DMS79 (cell line): ENCODE measurements around the gene RASSF1.

Source experiments
- DNase-seq: peaks from one replicate; lab custom pipeline; 2025; lab: John Stamatoyannopoulos, UW

The RASSF1 gene

GRCh38 chr3:50365080-50365841 is 24.6 kb upstream of the RASSF1 start:
- no peak for DNase-seq

DNA sequence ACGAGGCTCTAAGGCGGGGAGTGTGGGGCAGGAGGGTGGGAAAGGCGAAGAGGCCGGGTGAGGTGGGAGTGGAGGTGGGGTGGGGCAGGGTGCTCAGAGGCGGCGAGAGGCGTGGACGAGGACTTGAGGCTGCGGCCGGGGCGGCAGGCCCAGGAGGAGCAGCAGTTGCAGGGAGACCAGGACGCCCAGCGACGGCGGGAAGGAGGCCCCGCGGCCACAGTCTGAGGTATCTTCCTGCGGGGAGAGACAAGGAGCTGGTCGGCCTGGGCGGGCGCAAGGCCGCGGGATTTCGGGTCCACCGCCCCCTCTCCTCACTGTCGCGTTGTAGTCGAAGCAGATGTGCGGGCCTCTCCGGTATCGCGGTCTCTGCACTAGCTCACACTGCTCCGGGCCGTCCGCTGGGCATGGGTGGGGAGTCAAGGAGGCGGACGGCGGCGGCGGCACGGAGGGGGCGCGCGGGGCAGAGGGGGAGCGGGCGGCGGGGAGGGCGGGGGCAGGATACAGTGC is 24.0 kb upstream of the RASSF1 start:
- no peak for DNase-seq

DNA sequence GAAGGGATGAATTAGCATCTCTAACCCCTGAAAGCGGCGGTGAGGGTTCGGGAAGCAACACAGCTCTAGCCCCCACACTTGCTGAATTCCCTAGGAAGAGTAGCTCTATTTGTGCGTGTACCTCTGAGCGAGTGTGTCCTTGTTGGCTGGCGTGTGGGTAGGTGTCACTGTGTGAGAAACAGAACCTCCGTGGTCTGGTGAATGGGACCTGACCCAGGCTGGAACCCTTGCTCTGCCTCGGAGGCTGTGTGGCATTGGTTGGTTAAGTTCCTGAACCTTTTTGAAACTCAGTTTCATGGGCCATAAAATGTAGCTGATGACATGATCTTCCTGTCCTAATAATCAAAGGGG is 19.1 kb upstream of the RASSF1 start:
- DNase-seq = no peak

- peak; percentile 90 for DNase-seq
Observed at GRCh38 chr3:50358911-50359759, 18.5 kb upstream of the RASSF1 start, which contains the start of gene TMEM115. TSS of gene TMEM115 (minus strand) at chr3:50359521. CDS start at chr3:50359063, 458 bp downstream.

DNA sequence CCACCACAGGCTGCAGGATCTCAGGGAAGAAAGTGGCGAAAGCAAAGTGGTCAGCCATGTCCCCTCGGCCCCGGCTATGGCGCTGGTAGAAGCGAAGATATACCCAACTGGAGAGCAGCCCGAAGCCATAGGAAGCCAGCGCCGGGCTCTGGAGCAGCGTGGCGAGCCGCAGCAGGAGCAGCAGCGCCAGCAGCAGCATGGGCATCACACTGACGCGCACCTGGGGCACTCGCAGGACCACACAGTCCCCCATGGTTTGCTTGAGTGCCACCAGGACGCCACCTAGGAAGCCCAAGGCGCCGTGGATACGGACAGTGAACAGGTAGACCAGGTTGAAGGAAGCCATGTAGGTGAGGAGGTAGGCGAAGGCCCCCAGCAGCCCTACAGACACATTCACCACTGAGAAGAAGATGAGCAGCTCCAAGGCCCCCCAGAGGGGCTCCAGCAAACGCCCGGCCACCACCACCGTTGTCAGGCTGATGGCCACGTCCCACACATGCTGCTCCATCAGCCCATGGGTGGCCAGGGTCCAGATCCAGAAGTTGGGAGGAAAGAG is 17.8 kb upstream of the RASSF1 start:
- no peak for DNase-seq

- DNase-seq = no peak
Observed at GRCh38 chr3:50357481-50357880, 16.8 kb upstream of the RASSF1 start.

GRCh38 chr3:50356553-50356952 is 15.9 kb upstream of the RASSF1 start:
- no peak for DNase-seq

- no peak for DNase-seq
Observed at GRCh38 chr3:50355829-50356552, 15.4 kb upstream of the RASSF1 start.

GRCh38 chr3:50354850-50355249 is 14.2 kb upstream of the RASSF1 start:
- no peak for DNase-seq

DNA sequence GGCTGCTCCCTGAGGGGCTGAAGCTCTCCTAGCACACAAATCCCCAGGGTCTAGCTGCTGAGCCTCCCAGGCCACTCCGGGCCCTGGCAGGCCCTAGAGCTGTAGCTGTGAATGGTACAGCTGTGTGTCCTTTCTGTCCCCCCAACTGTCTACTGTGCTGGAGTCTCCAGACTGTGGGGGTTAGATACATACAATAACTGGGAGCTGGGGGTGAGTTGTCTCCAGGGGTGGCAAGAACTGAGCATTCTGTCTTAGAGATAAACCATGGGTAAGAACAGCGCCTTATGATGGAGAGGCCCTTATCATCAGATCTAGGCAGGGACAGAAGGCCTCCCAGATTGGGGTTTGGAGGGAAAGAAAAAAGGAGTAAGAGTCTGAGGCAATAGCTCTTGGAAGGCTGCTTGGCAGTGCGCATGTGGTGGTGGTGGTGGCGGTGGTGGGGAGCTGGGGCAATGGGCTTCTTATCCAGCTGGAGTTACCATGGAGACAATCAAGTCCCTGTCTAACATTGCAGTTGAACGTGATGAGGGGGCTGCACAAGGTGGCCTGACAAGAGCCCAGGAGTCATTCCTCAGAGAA is 13.6 kb upstream of the RASSF1 start:
- no peak for DNase-seq

GRCh38 chr3:50353245-50354004 is 12.8 kb upstream of the RASSF1 start:
- DNase-seq = no peak

- DNase-seq = no peak
Observed at GRCh38 chr3:50352781-50353180, 12.1 kb upstream of the RASSF1 start.

GRCh38 chr3:50351323-50351697 is 10.7 kb upstream of the RASSF1 start:
- DNase-seq = no peak

- peak; percentile 75 for DNase-seq
Observed at GRCh38 chr3:50350527-50351322, 10.1 kb upstream of the RASSF1 start, which contains the start of the genes CYB561D2 and NPRL2. TSS of gene CYB561D2 (plus strand) at chr3:50350862. CDS start at chr3:50351434, 572 bp downstream. TSS of gene NPRL2 (minus strand) at chr3:50350775. CDS start at chr3:50350652, 123 bp downstream.

GRCh38 chr3:50350213-50350526 is 9.5 kb upstream of the RASSF1 start:
- DNase-seq = no peak

DNA sequence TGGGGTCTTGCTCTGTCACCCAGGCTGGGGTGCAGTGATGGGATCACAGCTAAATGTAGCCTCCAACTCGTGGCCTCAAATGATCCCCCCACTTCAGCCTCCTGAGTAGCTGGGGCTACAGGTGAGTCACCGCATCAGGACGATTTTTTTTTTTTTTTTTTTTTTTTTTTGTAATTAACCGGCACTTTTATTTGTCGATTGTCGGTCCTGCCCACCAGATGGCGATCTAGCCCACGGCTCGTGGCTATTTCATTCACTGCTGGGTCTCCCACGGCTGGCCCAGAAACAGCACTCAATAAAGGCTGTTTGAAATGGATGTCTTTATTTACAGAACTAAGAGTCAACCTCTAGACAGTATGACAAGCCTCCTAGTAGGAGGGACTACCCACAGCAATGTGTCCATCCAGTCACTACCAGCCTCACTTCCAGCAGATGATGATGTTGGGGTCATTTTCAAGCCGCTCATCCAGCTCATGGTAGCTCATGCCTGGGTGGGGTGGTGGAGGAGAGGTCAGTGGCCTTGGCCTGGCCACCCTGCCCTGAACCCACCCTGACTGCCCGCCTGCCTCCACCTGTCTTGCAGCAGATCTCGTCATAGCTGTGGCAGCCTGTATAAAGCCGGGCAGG is 6.7 kb upstream of the RASSF1 start:
- DNase-seq = peak; percentile 42

DNA sequence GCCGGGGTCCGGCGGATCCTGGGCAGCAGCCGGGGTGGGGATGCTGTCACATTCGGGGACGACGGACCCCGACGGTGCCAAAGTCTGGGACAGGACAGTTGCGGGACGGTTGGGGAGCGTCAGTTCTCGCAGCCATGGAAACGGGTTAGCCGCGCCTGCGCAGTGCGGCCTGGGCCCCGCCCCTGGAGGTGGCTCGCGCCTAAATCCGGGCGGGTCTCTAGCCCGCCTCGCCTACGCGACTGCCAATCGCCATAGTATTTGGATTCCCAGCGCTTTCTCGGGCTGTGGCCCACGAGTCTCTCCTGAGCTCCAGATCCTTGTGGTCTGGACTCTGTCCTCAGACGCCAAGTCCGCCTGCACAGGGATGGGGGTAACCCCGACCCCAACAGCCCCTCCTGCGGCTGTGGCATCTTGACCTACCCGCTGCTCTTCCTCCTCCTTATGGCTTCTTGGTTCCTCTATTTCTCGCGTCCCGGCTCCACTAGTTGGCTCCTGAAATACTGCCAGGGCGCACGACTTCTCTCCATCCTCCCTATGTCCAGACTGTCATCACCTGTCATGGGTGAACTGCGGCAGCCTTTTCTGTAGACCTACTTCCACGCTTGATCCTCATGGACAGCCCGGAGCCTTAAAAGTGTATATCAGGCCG is 5.1 kb upstream of the RASSF1 start, which contains the start of gene ZMYND10:
TSS of gene ZMYND10 (minus strand) at position 147 of the 649 bp plus-strand sequence. CDS start 153 bp downstream, outside the sequence.
- DNase-seq = no peak

GRCh38 chr3:50345008-50345407 is 4.4 kb upstream of the RASSF1 start:
- DNase-seq = no peak
